Transverse colon (tissue), 4 donors: Measurements from ENCODE around the gene PCSK6.

ENCODE experiments used
- EP300 ChIP-seq: sonication (generic); formaldehyde crosslinking; IDR thresholded peaks from one replicate; pipeline ENCODE4 v1.6.1; 2017; ENCODE audit warnings: antibody characterized with exemption, low read depth
- POLR2A ChIP-seq: fragments of 450-650 bp; IDR thresholded peaks from one replicate; pipeline ENCODE4 v1.6.1; 2016; ENCODE audit warnings: antibody characterized with exemption, mild to moderate bottlenecking, moderate library complexity
- POLR2AphosphoS5 ChIP-seq, 3 donors: sonication (generic); formaldehyde crosslinking; IDR thresholded peaks; one replicate each; pipeline ENCODE4 v1.6.1; 2016; ENCODE audit warnings: antibody characterized with exemption in 3 of 3
- TF ChIP-seq, protein P1 (sequence below), 5 experiments: fragments of 200-600 bp in 3 of 5; fragments of 450-650 bp in 2 of 5; sonication (generic) in 3 of 5; IDR thresholded peaks; 1 replicate in 2 of 5; 2 replicates in 3 of 5; pipeline ENCODE4 v1.5.1; 2016 to 2017; ENCODE audit warnings: antibody characterized with exemption in 5 of 5, inconsistent platforms in 3 of 5, mild to moderate bottlenecking in 2 of 5, moderate library complexity in 1 of 5

DNA sequence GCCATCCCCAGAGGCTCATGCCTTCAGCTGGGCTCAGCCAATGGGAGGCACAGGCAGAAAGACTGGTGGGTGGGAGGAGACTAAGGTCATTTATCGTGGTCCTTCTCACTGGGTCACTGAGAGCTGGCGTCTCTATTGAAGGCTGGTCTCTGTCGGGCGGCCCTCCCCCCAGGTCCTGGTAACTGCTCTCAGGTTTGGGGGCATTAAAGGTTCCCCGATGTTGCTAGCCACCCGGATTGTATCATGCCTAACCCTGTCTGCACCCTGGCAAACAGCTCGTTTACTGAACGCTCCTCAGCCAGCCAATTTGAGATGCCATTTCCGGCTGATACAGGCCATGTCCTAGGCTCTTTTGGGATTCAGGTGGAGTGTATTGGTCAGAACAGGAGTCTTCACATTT lies 222.7 kb downstream of the PCSK6 start:
- TF ChIP-seq EP300, result no peak
- TF ChIP-seq, protein P1, sequence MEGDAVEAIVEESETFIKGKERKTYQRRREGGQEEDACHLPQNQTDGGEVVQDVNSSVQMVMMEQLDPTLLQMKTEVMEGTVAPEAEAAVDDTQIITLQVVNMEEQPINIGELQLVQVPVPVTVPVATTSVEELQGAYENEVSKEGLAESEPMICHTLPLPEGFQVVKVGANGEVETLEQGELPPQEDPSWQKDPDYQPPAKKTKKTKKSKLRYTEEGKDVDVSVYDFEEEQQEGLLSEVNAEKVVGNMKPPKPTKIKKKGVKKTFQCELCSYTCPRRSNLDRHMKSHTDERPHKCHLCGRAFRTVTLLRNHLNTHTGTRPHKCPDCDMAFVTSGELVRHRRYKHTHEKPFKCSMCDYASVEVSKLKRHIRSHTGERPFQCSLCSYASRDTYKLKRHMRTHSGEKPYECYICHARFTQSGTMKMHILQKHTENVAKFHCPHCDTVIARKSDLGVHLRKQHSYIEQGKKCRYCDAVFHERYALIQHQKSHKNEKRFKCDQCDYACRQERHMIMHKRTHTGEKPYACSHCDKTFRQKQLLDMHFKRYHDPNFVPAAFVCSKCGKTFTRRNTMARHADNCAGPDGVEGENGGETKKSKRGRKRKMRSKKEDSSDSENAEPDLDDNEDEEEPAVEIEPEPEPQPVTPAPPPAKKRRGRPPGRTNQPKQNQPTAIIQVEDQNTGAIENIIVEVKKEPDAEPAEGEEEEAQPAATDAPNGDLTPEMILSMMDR (IDR thresholded peaks at IDR 0.05), result no peak
- no peak for TF ChIP-seq POLR2A
- TF ChIP-seq POLR2AphosphoS5 (IDR thresholded peaks at IDR 0.05), result no peak
